Stimulated activated CD8-positive, alpha-beta memory T cell treated with anti-CD3 and anti-CD28 coated beads, Interleukin-12 subunit alpha, Interleukin-12 subunit beta, amount 100 ng/mL, for 24 hours (primary cell): ENCODE data around the gene IL13RA1.
"Not testable (repeated sequence)": the region's sequence is repeated elsewhere in the genome, so short reads cannot be mapped to it uniquely, and the experiment has no call there.

Experiments used
- DNase-seq: peaks from one replicate; pipeline ENCODE4 v3.0.0-alpha.2; 2020; ENCODE audit errors: extremely low read depth

Gene IL13RA1

DNA sequence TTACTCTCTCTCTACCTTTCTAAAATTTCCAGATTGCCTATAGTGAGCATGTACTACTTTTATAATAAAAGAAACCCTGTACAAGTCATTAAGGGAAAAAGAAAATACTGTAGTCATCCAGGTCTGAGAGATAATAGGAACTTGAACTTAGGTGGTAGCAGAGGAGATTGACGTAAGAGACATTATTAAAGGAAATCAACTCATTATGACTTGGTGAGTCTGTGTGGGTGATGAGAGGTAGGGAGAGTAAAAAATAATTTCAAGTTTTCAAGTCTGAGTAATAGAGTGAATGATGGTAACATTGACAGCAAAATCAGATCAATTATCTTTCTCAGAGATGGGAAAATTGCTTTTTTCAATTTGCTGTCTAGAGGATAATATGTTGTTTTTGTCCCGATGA, 52.2 kb downstream of the IL13RA1 start:
- DNase-seq, result no peak

DNA sequence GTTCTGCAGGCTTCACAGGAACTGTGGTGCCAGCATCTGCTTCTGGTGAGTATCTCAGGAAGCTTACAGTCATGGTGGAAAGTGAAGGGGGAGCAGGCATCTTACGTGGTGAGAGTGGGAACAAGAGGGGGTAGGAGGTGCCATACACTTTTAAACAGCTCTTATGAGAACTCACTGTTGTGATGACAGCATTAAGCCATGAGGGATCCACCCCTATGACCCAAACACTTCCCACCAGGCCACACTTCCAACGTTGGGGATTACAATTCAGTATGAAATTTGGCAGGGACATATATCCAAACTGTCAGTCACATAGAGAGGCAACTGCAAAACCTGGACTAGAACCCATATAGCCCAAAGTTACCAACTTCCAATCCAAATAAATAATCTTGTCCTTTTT, 53.1 kb downstream of the IL13RA1 start:
- no peak for DNase-seq

DNA sequence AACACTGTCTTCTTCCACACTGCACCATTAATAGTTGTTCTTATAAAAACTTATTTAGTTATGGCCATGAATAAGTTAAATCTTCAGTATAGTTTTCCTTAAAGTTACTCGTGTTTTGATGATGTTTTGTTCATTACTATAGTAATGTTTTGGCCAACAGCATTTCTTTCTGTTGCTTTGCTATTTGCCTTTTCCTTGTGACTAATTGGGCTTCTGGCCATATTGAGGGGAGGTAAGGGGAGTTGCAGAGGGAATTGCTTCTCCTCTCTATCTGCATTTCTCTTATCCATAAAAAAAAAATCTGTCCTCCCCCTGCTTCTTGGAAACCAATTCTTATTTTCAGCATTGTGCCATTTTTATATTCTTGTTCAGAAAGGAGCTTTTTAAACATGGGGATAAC, 53.5 kb downstream of the IL13RA1 start:
- DNase-seq, result no peak

DNA sequence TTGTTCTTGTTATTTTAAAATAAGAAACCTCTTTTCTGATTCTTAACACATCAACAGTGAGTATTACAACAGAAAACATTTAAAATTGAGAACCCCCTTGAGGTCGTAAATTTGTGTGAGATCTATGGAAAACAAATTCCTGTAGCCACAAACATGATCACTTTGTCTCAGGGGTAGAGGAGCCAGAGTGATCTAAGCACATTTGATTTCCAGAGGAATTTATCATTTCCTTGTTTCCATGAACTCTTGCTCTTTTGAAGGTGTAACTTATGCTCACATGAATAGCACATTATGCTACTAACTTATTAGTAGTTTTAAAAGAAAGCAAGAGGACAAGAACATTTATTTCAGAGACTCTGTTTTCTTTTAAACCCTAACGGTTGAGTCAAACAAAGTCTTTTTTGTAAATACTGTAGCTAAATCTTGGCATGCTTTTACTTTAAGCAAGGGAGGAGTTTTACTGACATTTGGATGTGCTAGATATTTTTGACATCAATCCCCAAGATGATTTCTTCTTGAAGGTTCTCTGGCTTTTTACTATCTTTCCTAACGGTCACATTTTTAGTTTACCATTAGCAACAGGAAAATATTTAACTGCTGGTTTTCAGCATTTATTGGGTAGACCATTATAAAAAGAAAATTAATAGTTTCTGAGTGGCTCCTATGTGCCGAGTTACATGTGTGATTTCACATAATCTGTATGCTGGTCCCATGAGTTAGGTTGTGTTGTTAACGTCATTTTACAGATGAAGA, 68.3 kb downstream of the IL13RA1 start:
- DNase-seq, result no peak

DNA sequence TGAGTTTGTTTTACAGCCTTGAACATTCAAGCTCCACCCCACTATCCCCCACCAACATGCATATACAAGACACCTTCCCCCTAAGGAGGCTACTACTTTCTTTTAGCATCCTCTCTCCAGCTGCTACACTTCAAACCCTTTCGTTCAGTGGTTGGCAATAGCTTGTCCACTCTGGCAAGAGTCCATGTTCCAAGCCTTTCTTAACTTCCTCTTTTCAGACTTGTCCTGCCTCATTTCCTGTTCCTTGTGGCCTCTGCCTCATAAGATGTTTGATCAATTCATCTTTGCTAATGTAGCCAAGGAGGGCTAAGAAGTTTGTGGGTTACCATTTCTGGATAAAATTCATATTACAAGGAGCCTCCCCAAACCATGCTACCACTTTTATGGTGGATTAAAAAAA, 75.5 kb downstream of the IL13RA1 start:
- DNase-seq, result no peak

DNA sequence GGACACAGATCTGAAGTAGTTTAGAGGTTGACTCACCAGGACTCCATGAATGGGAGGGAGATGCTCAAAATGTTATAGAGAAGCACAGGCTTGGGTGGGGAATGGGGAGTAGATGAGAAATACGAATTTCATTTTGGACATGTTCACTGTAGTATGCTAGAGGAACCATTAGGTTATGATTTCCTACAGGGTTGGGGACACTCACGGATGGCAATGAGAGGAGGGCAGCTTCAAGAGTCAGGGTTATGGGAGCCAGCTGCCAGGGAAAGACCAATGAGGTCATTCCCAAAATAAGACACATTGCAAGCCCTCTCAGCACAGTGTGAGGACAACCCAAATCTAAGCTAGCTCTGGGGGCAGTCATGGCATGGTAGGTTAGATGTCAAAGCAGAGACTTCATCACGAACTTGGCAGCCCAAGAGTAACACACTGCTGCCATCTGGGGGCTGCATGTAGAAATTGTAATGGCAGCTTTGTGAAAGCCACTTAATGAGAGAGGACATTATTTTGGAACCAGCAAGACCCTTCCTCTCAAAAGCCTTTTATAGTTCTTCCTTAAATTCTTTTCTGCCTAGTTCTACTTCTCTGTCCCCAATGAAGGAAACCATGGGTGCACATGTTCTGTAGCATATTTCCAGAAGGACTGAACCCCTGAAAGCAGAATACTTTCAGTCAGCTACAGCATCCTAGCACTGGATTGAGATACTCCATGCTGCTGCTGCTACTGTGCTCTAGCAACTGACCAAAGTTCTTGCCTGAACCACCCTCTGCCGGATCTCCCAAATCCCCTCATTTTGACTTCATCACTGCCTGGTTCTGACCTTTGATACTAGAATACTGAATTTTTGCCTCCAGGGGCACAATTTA, 80.0 kb downstream of the IL13RA1 start:
- DNase-seq, result no peak

DNA sequence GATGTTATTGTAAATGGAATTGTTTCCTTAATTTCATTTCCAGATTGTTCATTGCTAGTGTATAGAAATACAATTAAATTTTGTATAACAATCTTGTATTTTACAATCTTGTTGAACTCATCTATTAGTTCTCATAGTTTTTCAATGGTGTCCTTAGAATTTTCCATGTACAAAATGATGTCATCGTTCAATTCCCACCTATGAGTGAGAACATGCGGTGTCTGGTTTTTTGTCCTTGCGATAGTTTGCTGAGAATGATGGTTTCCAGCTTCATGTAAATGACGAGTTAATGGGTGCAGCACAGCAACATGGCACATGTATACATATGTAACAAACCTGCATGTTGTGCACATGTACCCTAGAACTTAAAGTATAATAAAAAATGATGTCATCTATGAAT, 89.9 kb downstream of the IL13RA1 start:
- not testable (repeated sequence) for DNase-seq

DNA sequence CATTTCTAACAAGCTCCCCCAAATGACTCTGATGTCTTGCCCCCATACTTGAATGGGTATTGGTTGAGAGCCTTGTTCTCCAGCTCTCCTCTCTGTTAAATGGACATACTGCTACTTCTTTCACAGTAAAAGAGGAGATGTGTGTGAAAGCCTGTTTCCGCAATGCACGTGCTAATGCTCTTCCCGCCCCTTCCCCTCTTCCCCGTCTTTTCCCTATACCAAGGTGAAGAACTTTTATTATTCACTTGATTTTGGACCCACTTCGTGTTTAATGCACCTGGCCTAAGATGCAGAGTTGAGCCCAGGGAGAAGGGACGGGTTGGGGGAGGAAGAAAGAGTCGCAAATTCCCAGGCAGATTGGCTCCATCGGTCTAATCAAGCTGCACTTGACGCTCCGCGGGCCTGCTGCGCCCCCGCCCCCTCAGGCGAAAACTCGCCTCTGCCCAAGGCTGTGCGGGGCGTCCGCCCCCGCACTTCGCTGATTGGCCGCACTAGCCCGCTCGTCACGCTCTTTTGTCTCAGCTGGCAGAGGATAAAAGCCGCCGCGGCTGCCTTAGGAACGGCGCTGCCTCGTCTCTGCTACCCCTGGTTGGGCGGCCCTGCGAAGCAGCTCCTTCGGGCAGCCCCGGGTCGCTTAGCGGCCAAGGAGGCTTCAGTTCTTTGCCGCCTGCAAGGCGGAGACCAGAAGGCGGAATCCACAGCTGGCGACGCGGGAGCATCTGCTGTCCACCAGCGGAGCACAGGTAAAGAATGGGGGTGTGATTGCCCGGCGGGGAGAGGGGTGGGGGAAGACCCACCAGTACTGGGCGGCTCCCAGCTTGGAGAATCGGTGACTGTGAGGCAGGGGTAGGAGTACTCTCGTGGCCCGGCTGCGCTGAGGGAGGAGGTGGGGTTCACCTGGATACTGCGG, 96.1 kb downstream of the IL13RA1 start, which contains the start of gene ZCCHC12:
Gene ZCCHC12, plus strand, starts transcription at position 562 of the 910 bp plus-strand sequence. CDS start 1,421 bp downstream, outside the sequence.
- DNase-seq, result no peak

DNA sequence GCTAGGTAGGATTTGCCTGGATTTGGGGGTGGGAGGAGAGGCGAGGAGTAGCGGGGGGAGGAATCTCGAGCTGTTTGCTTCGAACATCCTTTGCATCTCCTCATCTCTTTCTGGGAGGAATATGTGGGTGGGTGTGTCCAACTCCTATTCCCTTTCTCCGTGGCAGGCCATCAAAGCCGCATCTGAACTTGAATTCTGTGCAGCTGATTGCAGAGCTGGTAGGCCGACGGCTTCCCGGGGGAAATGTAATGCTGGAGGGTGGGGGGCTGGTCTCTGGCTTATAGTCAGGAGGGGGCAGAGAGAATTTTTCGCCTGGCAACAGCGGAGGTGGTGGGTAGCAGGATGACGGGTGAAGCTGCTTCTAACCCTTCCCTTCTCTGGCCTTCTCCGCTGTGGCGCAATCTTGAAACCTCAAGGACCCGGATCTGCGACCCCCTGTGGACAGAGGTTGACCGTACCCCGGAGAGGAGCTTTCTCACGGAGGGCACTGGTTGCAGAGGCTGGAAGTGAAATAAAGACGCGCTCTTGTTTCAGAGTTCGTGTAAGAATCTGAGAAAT, 96.8 kb downstream of the IL13RA1 start:
- DNase-seq, result no peak

DNA sequence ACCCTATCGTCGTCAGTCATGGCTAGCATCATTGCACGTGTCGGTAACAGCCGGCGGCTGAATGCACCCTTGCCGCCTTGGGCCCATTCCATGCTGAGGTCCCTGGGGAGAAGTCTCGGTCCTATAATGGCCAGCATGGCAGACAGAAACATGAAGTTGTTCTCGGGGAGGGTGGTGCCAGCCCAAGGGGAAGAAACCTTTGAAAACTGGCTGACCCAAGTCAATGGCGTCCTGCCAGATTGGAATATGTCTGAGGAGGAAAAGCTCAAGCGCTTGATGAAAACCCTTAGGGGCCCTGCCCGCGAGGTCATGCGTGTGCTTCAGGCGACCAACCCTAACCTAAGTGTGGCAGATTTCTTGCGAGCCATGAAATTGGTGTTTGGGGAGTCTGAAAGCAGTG, 97.8 kb downstream of the IL13RA1 start:
- no peak for DNase-seq

DNA sequence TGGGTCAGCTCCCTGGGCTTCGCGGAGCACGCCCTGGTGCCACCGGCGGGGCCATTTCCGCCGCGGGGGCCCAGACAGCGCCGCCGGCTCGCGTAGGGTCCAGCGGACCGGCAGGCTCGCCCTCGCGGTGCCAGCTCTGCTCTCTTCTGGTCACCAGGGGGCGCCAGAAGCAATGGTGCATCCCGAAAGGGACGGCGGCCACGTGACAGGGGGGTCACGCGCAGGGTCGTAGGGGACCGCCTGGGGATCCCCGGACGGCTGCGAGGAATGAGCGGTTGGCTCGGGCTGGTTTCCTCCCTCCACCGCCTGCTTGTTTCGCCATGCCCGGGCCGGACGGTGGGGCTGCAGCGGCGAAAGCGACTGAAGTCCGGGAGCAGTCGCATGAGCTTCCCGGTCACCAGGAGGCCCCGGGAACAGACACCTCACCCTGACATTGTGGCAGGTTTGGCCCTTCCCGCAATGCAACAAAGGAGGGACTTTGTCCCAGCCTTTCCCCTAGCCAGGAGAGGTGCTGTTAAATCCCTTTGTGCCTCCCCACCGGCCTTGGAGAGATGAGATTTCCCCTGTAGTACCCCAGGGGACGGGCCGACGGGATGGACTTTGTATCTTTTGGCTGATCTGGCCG, 112.0 kb downstream of the IL13RA1 start:
- peak; percentile 23 for DNase-seq
